ENCODE measurements around the gene UFD1. TPM values are rescaled to one million over a fixed set of nuclear protein-coding genes. Genes with fewer than 3 reads are reported as not detected.

Gene UFD1
- total and polyA plus RNA-seq, 9 of the 15 experiments (the other 6 are each of a cell fraction or from before 2014, with no cell fraction given), result 238 to 645 (median 363) TPM

GRCh38 chr22:19429950-19430889, 48.8 kb downstream of the UFD1 start (continued):
- TF ChIP-seq PCBP1 (IDR thresholded peaks at IDR 0.05; ENCODE audit: low read depth, low read length, poor library complexity, severe bottlenecking) (no peak), FOXP1 (CRISPR knock-in tag; IDR thresholded peaks at IDR 0.05) (no peak), PTBP1 (IDR thresholded peaks at IDR 0.05; ENCODE audit: low read depth, low read length) (peak; percentile 56; the same call in 1 of the 2 replicates), MTA2 (IDR thresholded peaks at IDR 0.05; ENCODE audit: low read depth) (no peak), CEBPG (CRISPR knock-in tag; IDR thresholded peaks at IDR 0.05) (no peak), CEBPG (tag; conservative IDR thresholded peaks at IDR 0.05 in 1 of 2, IDR thresholded peaks at IDR 0.05 in 1 of 2) (peak in 1 of 2 experiments; percentile 60; a peak in 1 of 4 replicates), PHTF2 (CRISPR knock-in tag; IDR thresholded peaks at IDR 0.05) (no peak), SIN3B (IDR thresholded peaks at IDR 0.05; ENCODE audit: low read depth) (no peak), COPS2 (conservative IDR thresholded peaks at IDR 0.05) (no peak), L3MBTL2 (IDR thresholded peaks at IDR 0.05) (no peak), NBN (IDR thresholded peaks at IDR 0.05; ENCODE audit: low read depth) (no peak), ZNF324 (CRISPR knock-in tag; IDR thresholded peaks at IDR 0.05) (no peak), MED1 (CRISPR knock-in tag; IDR thresholded peaks at IDR 0.05; ENCODE audit: borderline replicate concordance) (no peak), ZBTB17 (CRISPR knock-in tag; IDR thresholded peaks at IDR 0.05) (no peak), TARDBP (IDR thresholded peaks at IDR 0.05) (no peak), TAF7 (tag; IDR thresholded peaks at IDR 0.05) (0 out of 2 replicates have a peak, but pooled peaks have one; percentile 8), KDM5B (IDR thresholded peaks at IDR 0.05; ENCODE audit: insufficient replicate concordance, low read depth, low read length) (peak; percentile 45), GTF2F1 (IDR thresholded peaks at IDR 0.05; ENCODE audit: low read depth, low read length) (0 out of 2 replicates have a peak, but pooled peaks have one; percentile 79), HDAC8 (tag; IDR thresholded peaks at IDR 0.05) (0 out of 2 replicates have a peak, but pooled peaks have one; percentile 56), RCOR1 (IDR thresholded peaks at IDR 0.05; ENCODE audit: borderline replicate concordance in 1 of 2, low read depth in 2 of 2, low read length in 2 of 2) (peak; percentile 25 to 42; a peak in 2 of 4 replicates), LCOR (CRISPR knock-in tag; IDR thresholded peaks at IDR 0.05) (no peak), NRF1 (conservative IDR thresholded peaks at IDR 0.05 in 1 of 2, IDR thresholded peaks at IDR 0.05 in 1 of 2) (no peak)
- TF ChIP-seq, protein P1, sequence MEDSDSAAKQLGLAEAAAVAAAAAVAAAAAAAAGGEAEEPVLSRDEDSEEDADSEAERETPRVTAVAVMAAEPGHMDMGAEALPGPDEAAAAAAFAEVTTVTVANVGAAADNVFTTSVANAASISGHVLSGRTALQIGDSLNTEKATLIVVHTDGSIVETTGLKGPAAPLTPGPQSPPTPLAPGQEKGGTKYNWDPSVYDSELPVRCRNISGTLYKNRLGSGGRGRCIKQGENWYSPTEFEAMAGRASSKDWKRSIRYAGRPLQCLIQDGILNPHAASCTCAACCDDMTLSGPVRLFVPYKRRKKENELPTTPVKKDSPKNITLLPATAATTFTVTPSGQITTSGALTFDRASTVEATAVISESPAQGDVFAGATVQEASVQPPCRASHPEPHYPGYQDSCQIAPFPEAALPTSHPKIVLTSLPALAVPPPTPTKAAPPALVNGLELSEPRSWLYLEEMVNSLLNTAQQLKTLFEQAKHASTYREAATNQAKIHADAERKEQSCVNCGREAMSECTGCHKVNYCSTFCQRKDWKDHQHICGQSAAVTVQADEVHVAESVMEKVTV (CRISPR knock-in tag; IDR thresholded peaks at IDR 0.05), result peak; percentile 12; the same call in 1 of the 2 replicates
- TF ChIP-seq, protein P2, sequence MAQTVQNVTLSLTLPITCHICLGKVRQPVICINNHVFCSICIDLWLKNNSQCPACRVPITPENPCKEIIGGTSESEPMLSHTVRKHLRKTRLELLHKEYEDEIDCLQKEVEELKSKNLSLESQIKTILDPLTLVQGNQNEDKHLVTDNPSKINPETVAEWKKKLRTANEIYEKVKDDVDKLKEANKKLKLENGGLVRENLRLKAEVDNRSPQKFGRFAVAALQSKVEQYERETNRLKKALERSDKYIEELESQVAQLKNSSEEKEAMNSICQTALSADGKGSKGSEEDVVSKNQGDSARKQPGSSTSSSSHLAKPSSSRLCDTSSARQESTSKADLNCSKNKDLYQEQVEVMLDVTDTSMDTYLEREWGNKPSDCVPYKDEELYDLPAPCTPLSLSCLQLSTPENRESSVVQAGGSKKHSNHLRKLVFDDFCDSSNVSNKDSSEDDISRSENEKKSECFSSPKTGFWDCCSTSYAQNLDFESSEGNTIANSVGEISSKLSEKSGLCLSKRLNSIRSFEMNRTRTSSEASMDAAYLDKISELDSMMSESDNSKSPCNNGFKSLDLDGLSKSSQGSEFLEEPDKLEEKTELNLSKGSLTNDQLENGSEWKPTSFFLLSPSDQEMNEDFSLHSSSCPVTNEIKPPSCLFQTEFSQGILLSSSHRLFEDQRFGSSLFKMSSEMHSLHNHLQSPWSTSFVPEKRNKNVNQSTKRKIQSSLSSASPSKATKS (CRISPR knock-in tag; IDR thresholded peaks at IDR 0.05), result 0 out of 2 replicates have a peak, but pooled peaks have one; percentile 8
- TF ChIP-seq, protein P3, sequence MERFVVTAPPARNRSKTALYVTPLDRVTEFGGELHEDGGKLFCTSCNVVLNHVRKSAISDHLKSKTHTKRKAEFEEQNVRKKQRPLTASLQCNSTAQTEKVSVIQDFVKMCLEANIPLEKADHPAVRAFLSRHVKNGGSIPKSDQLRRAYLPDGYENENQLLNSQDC (CRISPR knock-in tag; IDR thresholded peaks at IDR 0.05), result 0 out of 2 replicates have a peak, but pooled peaks have one; percentile 39
